Nephron (organoid): Measurements from ENCODE around the gene GJC2.
"Not testable (repeated sequence)": the region's sequence is repeated elsewhere in the genome, so short reads cannot be mapped to it uniquely, and the experiment has no call there.

Experiments
- H3K27ac Mint-ChIP-seq, 3 experiments: 2 replicates each; pipeline ENCODE4 v1.8.0; 2020; ENCODE audit warnings: mixed read lengths in 3 of 3, mild to moderate bottlenecking in 2 of 3, moderate library complexity in 1 of 3
- H3K27me3 Mint-ChIP-seq: 2 replicates; pipeline ENCODE4 v1.8.0; 2021; ENCODE audit warnings: low read depth, mild to moderate bottlenecking, moderate library complexity, mixed read lengths
- H3K36me3 Mint-ChIP-seq: 2 replicates; pipeline ENCODE4 v1.8.0; 2020; ENCODE audit warnings: low read depth, mixed read lengths
- H3K4me1 Mint-ChIP-seq: 2 replicates; pipeline ENCODE4 v1.8.0; 2020; ENCODE audit warnings: mixed read lengths
- H3K4me3 Mint-ChIP-seq, 3 experiments: 2 replicates each; pipeline ENCODE4 v1.8.0; 2020; ENCODE audit warnings: mild to moderate bottlenecking in 3 of 3, mixed read lengths in 3 of 3, moderate library complexity in 2 of 3
- H3K9me3 Mint-ChIP-seq: 2 replicates; pipeline ENCODE4 v1.8.0; 2020; ENCODE audit warnings: mixed read lengths
- CTCF ChIP-seq, 3 experiments: fragments of 200-600 bp; sonication (generic); IDR thresholded peaks; one replicate each; pipeline ENCODE4 v1.5.0; 2021; ENCODE audit warnings: antibody characterized with exemption in 3 of 3; ENCODE audit not compliant: unreplicated experiment in 3 of 3

GJC2 gene

GRCh38 chr1:228170666-228171065 lies 20.9 kb downstream of the GJC2 start:
- Mint-ChIP-seq H3K27ac (no peak overlapping the region), H3K4me1 (peaks cover 10% of the 10 kb centered on the region), H3K36me3 (no peaks in the 10 kb centered on the region), H3K4me3 (no peak overlapping the region), H3K9me3 (no peaks in the 10 kb centered on the region), H3K27me3 (no peaks in the 10 kb centered on the region)
- no peak for TF ChIP-seq CTCF (IDR thresholded peaks at IDR 0.05; ENCODE audit: unreplicated experiment in 3 of 3)

GRCh38 chr1:228171221-228171891 lies 21.6 kb downstream of the GJC2 start:
- no peak overlapping the region for H3K27ac Mint-ChIP-seq
- no peaks in the 10 kb centered on the region for H3K27me3 Mint-ChIP-seq
- H3K36me3 Mint-ChIP-seq: no peaks in the 10 kb centered on the region
- TF ChIP-seq CTCF (IDR thresholded peaks at IDR 0.05; ENCODE audit: unreplicated experiment in 3 of 3): no peak
- peaks cover 10% of the 10 kb centered on the region for H3K4me1 Mint-ChIP-seq
- H3K9me3 Mint-ChIP-seq: no peaks in the 10 kb centered on the region
- H3K4me3 Mint-ChIP-seq: no peak overlapping the region

GRCh38 chr1:228172591-228173527 lies 23.1 kb downstream of the GJC2 start:
- Mint-ChIP-seq H3K4me1 (peaks cover 2% of the 10 kb centered on the region), H3K36me3 (no peaks in the 10 kb centered on the region), H3K27me3 (no peaks in the 10 kb centered on the region), H3K4me3 (no peak overlapping the region), H3K27ac (no peak overlapping the region), H3K9me3 (no peaks in the 10 kb centered on the region)
- no peak for TF ChIP-seq CTCF (IDR thresholded peaks at IDR 0.05; ENCODE audit: unreplicated experiment in 3 of 3)

GRCh38 chr1:228173528-228174481 lies 24.1 kb downstream of the GJC2 start:
- H3K4me1 Mint-ChIP-seq, H3K9me3 Mint-ChIP-seq, H3K36me3 Mint-ChIP-seq, H3K27me3 Mint-ChIP-seq, H3K4me3 Mint-ChIP-seq, H3K27ac Mint-ChIP-seq: not testable (repeated sequence)

- Mint-ChIP-seq H3K4me1 (peaks cover 4% of the 10 kb centered on the region), H3K4me3 (no peak overlapping the region), H3K27me3 (no peaks in the 10 kb centered on the region), H3K36me3 (peaks cover 5% of the 10 kb centered on the region), H3K9me3 (no peaks in the 10 kb centered on the region), H3K27ac (no peak overlapping the region)
- no peak for TF ChIP-seq CTCF (IDR thresholded peaks at IDR 0.05; ENCODE audit: unreplicated experiment in 3 of 3)
These were observed 25.0 kb downstream of the GJC2 start for GRCh38 chr1:228174482-228175315.
